Left hindlimb (tissue), 1 donor: ENCODE results near the gene CT83.

Source experiments
- DNase-seq: peaks from one replicate; pipeline ENCODE4 v3.0.0-alpha.2; 2018

Gene CT83

GRCh38 chrX:116462822-116463221, at the start of gene CT83:
Gene CT83, minus strand, starts transcription at chrX:116462976. Its CDS starts 120 bp downstream, at chrX:116462856.
- no peak for DNase-seq

GRCh38 chrX:116499780-116500179, 37.0 kb upstream of the CT83 start:
- no peak for DNase-seq

- no peak for DNase-seq
These were observed 30.5 kb upstream of the CT83 start for GRCh38 chrX:116493271-116493670.

GRCh38 chrX:116490104-116490503, 27.3 kb upstream of the CT83 start:
- no peak for DNase-seq

- no peak for DNase-seq
These were observed 17.3 kb upstream of the CT83 start for GRCh38 chrX:116480059-116480458.

GRCh38 chrX:116449156-116449555, 13.6 kb downstream of the CT83 start:
- no peak for DNase-seq

- DNase-seq: no peak
These were observed 26.4 kb downstream of the CT83 start, which contains the start of gene SLC6A14 for GRCh38 chrX:116436358-116436816. Gene SLC6A14, plus strand, starts transcription at chrX:116436606. Its CDS starts 104 bp downstream, at chrX:116436710.

GRCh38 chrX:116435597-116435996, 27.2 kb downstream of the CT83 start:
- no peak for DNase-seq

- DNase-seq: no peak
These were observed 34.8 kb downstream of the CT83 start for GRCh38 chrX:116427978-116428377.

- no peak for DNase-seq
These were observed 44.8 kb downstream of the CT83 start for GRCh38 chrX:116417968-116418367.

- no peak for DNase-seq
These were observed 45.6 kb downstream of the CT83 start for GRCh38 chrX:116417214-116417613.

GRCh38 chrX:116413273-116413672, 49.5 kb downstream of the CT83 start:
- DNase-seq: no peak
